T-helper 2 cell treated with Interferon-gamma antibody and Interleukin-4, amounts not matched to agents 100 ng/mL and 5 ng/mL, for 36 hours (primary cell): Measurements from ENCODE around the gene MBOAT7. TPM values are rescaled to one million over a fixed set of nuclear protein-coding genes. Genes with fewer than 3 reads are reported as not detected.
"Not testable (repeated sequence)": the region's sequence is repeated elsewhere in the genome, so short reads cannot be mapped to it uniquely, and the experiment has no call there.

Experiments
- intact Hi-C: fragments of 100-400 bp; cut with micrococcal nuclease; formaldehyde crosslinking; loops from one replicate; pipeline ENCODE4 v1.15.1; 2023
- total RNA-seq: library from RNA; stranded (reverse); gene quantifications from 2 replicates; pipeline ENCODE4 v1.2.3, GENCODE V29; 2022

The MBOAT7 gene
- 107 and 115 TPM in 2 replicates for total RNA-seq

- intact Hi-C loops = loop anchor here (1.0 kb wide), 4 partner anchors 30 to 322 kb away; partner anchors contain the start of genes LENG1, LENG9, MYADM and PRPF31
Measured at GRCh38 chr19:54189145-54189734, at the start of gene MBOAT7. TSS of gene MBOAT7 (minus strand) at chr19:54189580. CDS start at chr19:54188508, 1,072 bp downstream.

GRCh38 chr19:54233941-54234340, 44.6 kb upstream of the MBOAT7 start:
- intact Hi-C loops = no loop called here

- intact Hi-C loops = loop anchor here (1.0 kb wide), 1 partner anchor 63 kb away; no protein-coding TSS in a partner anchor
Measured at GRCh38 chr19:54231077-54231931, 41.9 kb upstream of the MBOAT7 start.

- intact Hi-C loops = no loop called here
Measured at GRCh38 chr19:54230031-54230430, 40.7 kb upstream of the MBOAT7 start.

- intact Hi-C loops = no loop called here
Measured at GRCh38 chr19:54229146-54229545, 39.8 kb upstream of the MBOAT7 start.

- intact Hi-C loops = not testable (repeated sequence)
Measured at GRCh38 chr19:54224619-54225018, 35.2 kb upstream of the MBOAT7 start.

- intact Hi-C loops = not testable (repeated sequence)
Measured at GRCh38 chr19:54223937-54224281, 34.5 kb upstream of the MBOAT7 start.

GRCh38 chr19:54223277-54223936, 34.0 kb upstream of the MBOAT7 start:
- intact Hi-C loops = not testable (repeated sequence)

- intact Hi-C loops = not testable (repeated sequence)
Measured at GRCh38 chr19:54222474-54223276, 33.3 kb upstream of the MBOAT7 start, which contains the start of gene LILRB3. TSS of gene LILRB3 (minus strand) at chr19:54223007. CDS start at chr19:54222976, 31 bp downstream.

GRCh38 chr19:54221947-54222346, 32.6 kb upstream of the MBOAT7 start:
- intact Hi-C loops = not testable (repeated sequence)

GRCh38 chr19:54219702-54220101, 30.3 kb upstream of the MBOAT7 start:
- intact Hi-C loops = not testable (repeated sequence)

GRCh38 chr19:54218960-54219661, 29.7 kb upstream of the MBOAT7 start:
- intact Hi-C loops = no loop called here

- intact Hi-C loops = no loop called here
Measured at GRCh38 chr19:54218259-54218658, 28.9 kb upstream of the MBOAT7 start.

- intact Hi-C loops = not testable (repeated sequence)
Measured at GRCh38 chr19:54217517-54218247, 28.3 kb upstream of the MBOAT7 start.

- intact Hi-C loops = no loop called here
Measured at GRCh38 chr19:54216869-54217268, 27.5 kb upstream of the MBOAT7 start.

- intact Hi-C loops = not testable (repeated sequence)
Measured at GRCh38 chr19:54214734-54215133, 25.4 kb upstream of the MBOAT7 start.

GRCh38 chr19:54214217-54214616, 24.8 kb upstream of the MBOAT7 start:
- intact Hi-C loops = not testable (repeated sequence)

- intact Hi-C loops = no loop called here
Measured at GRCh38 chr19:54211235-54211634, 21.9 kb upstream of the MBOAT7 start.

GRCh38 chr19:54209811-54210494, 20.6 kb upstream of the MBOAT7 start:
- intact Hi-C loops = loop anchor here (1.0 kb wide), 1 partner anchor 9 kb away; no protein-coding TSS in a partner anchor
